HCT116 (cell line): Measurements from ENCODE around the gene CPT1C. TPM values are rescaled to one million over a fixed set of nuclear protein-coding genes. Genes with fewer than 3 reads are reported as not detected.

Experiments used
- ATAC-seq: fragments of 200-7000 bp; cut with Tn5 transposase; 2 replicates; pipeline ENCODE4 v1.9.1; 2020; ENCODE audit warnings: mild to moderate bottlenecking, moderate library complexity
- BruUV-seq: library from RNA; stranded (reverse); fragments of 400-500 nt; replicated peaks from 2 replicates; lab custom pipeline; 2021; lab: Mats Ljungman, UMichigan
- CTCF ChIA-PET: fragments of 300-600 bp; sonication (Branson Sonifier 250); formaldehyde crosslinking; loops from one replicate; lab custom pipeline; 2021; ENCODE audit warnings: antibody characterized with exemption; lab: Charles Lee
- POLR2A ChIA-PET: fragments of 300-600, 350-600 bp; sonication (Branson Sonifier 250); formaldehyde crosslinking; loops from one replicate; lab custom pipeline; 2021; ENCODE audit warnings: antibody characterized with exemption; lab: Charles Lee
- RAD21 ChIA-PET, 2 experiments: fragments of 300-600 bp; sonication (Branson Sonifier 250); formaldehyde crosslinking; loops; one replicate each; lab custom pipeline; 2023; ENCODE audit warnings: low total read pairs in 2 of 2; ENCODE audit not compliant: uncharacterized antibody in 2 of 2, unreplicated experiment in 2 of 2, low non-redundant PET in 1 of 2; lab: Charles Lee
- DNase-seq: peaks from one replicate; pipeline ENCODE4 v3.0.0-alpha.2; 2010; ENCODE audit warnings: low read depth, low spot score
- H2AFZ ChIP-seq: fragments of 200-600 bp; shearing (Covaris generic), sonication (generic); 2 replicates; pipeline ENCODE4 v1.6.1; 2017; ENCODE audit warnings: low read depth, mixed run types, mixed read lengths, antibody characterized with exemption, low read length; ENCODE audit not compliant: poor library complexity, severe bottlenecking
- H3K27ac ChIP-seq: 2 replicates; pipeline ENCODE4 v1.5.1; 2012; ENCODE audit warnings: low read depth, low read length
- H3K27me3 ChIP-seq: fragments of 200-600 bp; sonication (generic); 2 replicates; pipeline ENCODE4 v1.6.1; 2016; ENCODE audit warnings: mixed run types, low read length, mixed read lengths; ENCODE audit not compliant: insufficient read depth
- H3K36me3 ChIP-seq, 2 experiments: fragments of 200-500 bp in 1 of 2; fragments of 200-600 bp in 1 of 2; sonication (Bioruptor generic) in 1 of 2; sonication (generic) in 1 of 2; 2 replicates each; pipeline versions ENCODE4 v1.5.1 to v1.6.1; 2014 to 2016; ENCODE audit warnings: low read length in 2 of 2, inconsistent platforms in 1 of 2, mixed read lengths in 1 of 2, mixed run types in 1 of 2; ENCODE audit not compliant: insufficient read depth in 2 of 2, control insufficient read depth in 1 of 2
- H3K4me1 ChIP-seq, 2 experiments: fragments of 200-600 bp in 1 of 2; sonication (generic) in 1 of 2; 2 replicates each; pipeline versions ENCODE4 v1.5.1 to v1.6.1; 2012 to 2017; ENCODE audit warnings: low read length in 2 of 2, inconsistent platforms in 1 of 2, mild to moderate bottlenecking in 1 of 2, mixed read lengths in 1 of 2, mixed run types in 1 of 2, moderate library complexity in 1 of 2; ENCODE audit not compliant: insufficient read depth in 2 of 2, control insufficient read depth in 1 of 2
- H3K4me2 ChIP-seq: fragments of 200-600 bp; sonication (generic); 2 replicates; pipeline ENCODE4 v1.6.1; 2017; ENCODE audit warnings: mixed run types, low read length, mixed read lengths
- H3K4me3 ChIP-seq, 2 experiments: fragments of 200-600 bp in 1 of 2; sonication (generic) in 1 of 2; replicated peaks in 1 of 2; 2 replicates each; pipeline ENCODE4 v1.5.1; 2011 to 2016; ENCODE audit warnings: low read length in 2 of 2, control low read depth in 1 of 2, low read depth in 1 of 2, mild to moderate bottlenecking in 1 of 2, mixed read lengths in 1 of 2, mixed run types in 1 of 2
- H3K79me2 ChIP-seq: fragments of 200-600 bp; sonication (generic); 2 replicates; pipeline ENCODE4 v1.6.1; 2017; ENCODE audit warnings: mild to moderate bottlenecking, mixed run types, low read length, moderate library complexity, mixed read lengths; ENCODE audit not compliant: insufficient read depth
- H3K9ac ChIP-seq: fragments of 200-600 bp; sonication (generic); 2 replicates; pipeline ENCODE4 v1.6.1; 2016; ENCODE audit warnings: low read length, mixed read lengths
- H3K9me2 ChIP-seq: fragments of 200-600 bp; sonication (generic), shearing (Covaris generic); 2 replicates; pipeline ENCODE4 v1.6.1; 2017; ENCODE audit warnings: mixed run types, mild to moderate bottlenecking, moderate library complexity; ENCODE audit not compliant: insufficient read depth
- H3K9me3 ChIP-seq, 2 experiments: fragments of 200-500 bp in 1 of 2; fragments of 200-600 bp in 1 of 2; sonication (Bioruptor generic) in 1 of 2; sonication (generic) in 1 of 2; 2 replicates each; pipeline ENCODE4 v1.6.1; 2014 to 2017; ENCODE audit warnings: low read length in 2 of 2, mixed read lengths in 2 of 2, inconsistent platforms in 1 of 2, low read depth in 1 of 2, mild to moderate bottlenecking in 1 of 2, mixed run types in 1 of 2, moderate library complexity in 1 of 2; ENCODE audit not compliant: control insufficient read depth in 1 of 2, insufficient read depth in 1 of 2
- H4K20me1 ChIP-seq: fragments of 200-600 bp; sonication (generic), shearing (Covaris generic); 2 replicates; pipeline ENCODE4 v1.6.1; 2017; ENCODE audit warnings: mixed run types, mild to moderate bottlenecking, moderate library complexity; ENCODE audit not compliant: insufficient read depth
- ELF1 ChIP-seq: IDR thresholded peaks from 2 replicates; pipeline ENCODE4 v1.6.1; 2012; ENCODE audit warnings: low read depth, borderline replicate concordance
- POLR2AphosphoS5 ChIP-seq: IDR thresholded peaks from 2 replicates; pipeline ENCODE4 v1.6.1; 2011; ENCODE audit warnings: mild to moderate bottlenecking, low read depth, low read length, moderate library complexity
- RAD21 ChIP-seq: IDR thresholded peaks from 2 replicates; pipeline ENCODE4 v1.6.1; 2012; ENCODE audit warnings: low read depth, mild to moderate bottlenecking
- SRF ChIP-seq: IDR thresholded peaks from 2 replicates; pipeline ENCODE4 v1.6.1; 2012; ENCODE audit warnings: low read depth
- TCF7L2 ChIP-seq: IDR thresholded peaks from 2 replicates; pipeline ENCODE4 v1.7.0; 2011; ENCODE audit warnings: borderline replicate concordance, inconsistent platforms; ENCODE audit not compliant: insufficient read depth, insufficient read length; ENCODE audit errors: extremely low read depth
- intact Hi-C: fragments of 100-400 bp; cut with micrococcal nuclease; formaldehyde crosslinking; loops from 2 replicates; pipeline ENCODE4 v1.10.0; 2022
- total RNA-seq: library from RNA; stranded (reverse); gene quantifications from one replicate; pipeline ENCODE4 v1.2.1, GENCODE V29; 2021; ENCODE audit not compliant: unreplicated experiment

CPT1C gene
- total RNA-seq, 1 experiment from 2014 or later: 12.0 TPM

DNA sequence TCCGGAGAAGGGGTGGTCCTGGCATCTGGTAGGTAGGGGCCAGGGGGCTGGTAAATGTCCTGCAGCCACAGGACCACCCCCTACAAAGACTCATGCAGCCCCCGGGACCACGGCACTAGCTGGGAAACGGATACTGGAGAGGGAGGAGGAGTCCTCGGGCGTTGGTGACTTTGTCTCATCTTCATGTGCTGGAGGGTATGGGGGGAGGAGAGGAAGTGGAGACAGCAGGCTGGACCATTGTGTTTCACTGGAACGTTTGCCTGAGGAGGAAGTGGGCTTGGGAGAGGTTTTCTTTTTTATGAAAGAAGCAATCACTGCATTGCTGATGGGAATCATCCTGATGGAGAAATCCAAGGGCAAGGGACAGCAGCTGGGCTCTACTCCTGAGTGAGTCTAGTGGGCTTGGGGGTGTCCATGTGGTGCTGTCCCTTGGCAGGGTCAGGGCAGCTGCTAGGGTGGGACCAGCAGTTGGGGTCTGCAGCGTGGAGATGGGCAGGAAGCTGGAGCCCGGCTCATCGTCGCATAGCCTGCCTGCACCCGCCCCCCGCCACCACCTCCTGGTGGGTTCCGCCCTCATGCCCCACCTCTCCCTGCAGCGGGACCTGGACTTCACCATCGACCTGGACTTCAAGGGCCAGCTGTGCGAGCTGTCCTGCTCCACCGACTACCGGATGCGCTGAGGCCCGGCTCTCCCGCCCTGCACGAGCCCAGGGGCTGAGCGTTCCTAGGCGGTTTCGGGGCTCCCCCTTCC is 3.2 kb upstream of the CPT1C start:
- ChIA-PET CTCF (no interaction called here), POLR2A (interaction anchor here (1.0 kb wide), 1 partner anchor 30 kb away, joined by 3 read pairs; no protein-coding TSS in a partner anchor), RAD21 (interaction anchor here in 1 of 2 experiments (0.6 kb wide), 1 partner anchor 10 kb away, joined by 3 read pairs; no protein-coding TSS in a partner anchor)
- Histone ChIP-seq H3K9me3 (no peaks in the 10 kb centered on the region), H3K4me1 (peaks cover 0 to 26% of the 10 kb centered on the region in 2 experiments; a peak in 2 of 4 replicates), H3K9me2 (no peaks in the 10 kb centered on the region), H3K27me3 (no peaks in the 10 kb centered on the region), H2AFZ (no peak overlapping the region), H3K4me3 (no peak overlapping the region), H3K27ac (no peak overlapping the region), H4K20me1 (peaks cover 8% of the 10 kb centered on the region; the same call in 1 of the 2 replicates), H3K79me2 (peaks cover 31% of the 10 kb centered on the region), H3K4me2 (no peak overlapping the region), H3K36me3 (peaks cover 30 to 40% of the 10 kb centered on the region in 2 experiments), H3K9ac (no peak overlapping the region)
- no TSS peak for BruUV-seq
- TF ChIP-seq POLR2AphosphoS5 (peak; percentile 39; the same call in 1 of the 2 replicates), TCF7L2 (no peak)
- DNase-seq (no peak), ATAC-seq (no peak)
- intact Hi-C loops: no loop called here

- no peak overlapping the region for H3K4me3 ChIP-seq
- CTCF ChIA-PET: no interaction called here
- TF ChIP-seq ELF1 (no peak), RAD21 (no peak), SRF (no peak)
- TF ChIP-seq, all 23 proteins: peak for 0
- DNase-seq (no peak), ATAC-seq (no peak)
- BruUV-seq: no TSS peak
- Histone ChIP-seq H3K79me2 (peaks cover 25% of the 10 kb centered on the region), H2AFZ (no peak overlapping the region), H3K9ac (no peak overlapping the region), H3K27ac (no peak overlapping the region), H3K4me2 (no peak overlapping the region), H4K20me1 (peaks cover 8% of the 10 kb centered on the region; the same call in 1 of the 2 replicates), H3K9me2 (no peaks in the 10 kb centered on the region), H3K36me3 (peaks cover 29 to 34% of the 10 kb centered on the region in 2 experiments), H3K9me3 (no peaks in the 10 kb centered on the region), H3K27me3 (no peaks in the 10 kb centered on the region), H3K4me1 (peaks cover 0 to 26% of the 10 kb centered on the region in 2 experiments; a peak in 2 of 4 replicates)
- intact Hi-C loops: no loop called here
- RAD21 ChIA-PET: interaction anchor here in 1 of 2 experiments (0.5 kb wide), 1 partner anchor 54 kb away, joined by 5 read pairs; no protein-coding TSS in a partner anchor
- POLR2A ChIA-PET: no interaction called here
Measured at GRCh38 chr19:49688531-49689132, 2.3 kb upstream of the CPT1C start.
